Measurements from ENCODE around the gene DAPK1.

The DAPK1 gene

DNA sequence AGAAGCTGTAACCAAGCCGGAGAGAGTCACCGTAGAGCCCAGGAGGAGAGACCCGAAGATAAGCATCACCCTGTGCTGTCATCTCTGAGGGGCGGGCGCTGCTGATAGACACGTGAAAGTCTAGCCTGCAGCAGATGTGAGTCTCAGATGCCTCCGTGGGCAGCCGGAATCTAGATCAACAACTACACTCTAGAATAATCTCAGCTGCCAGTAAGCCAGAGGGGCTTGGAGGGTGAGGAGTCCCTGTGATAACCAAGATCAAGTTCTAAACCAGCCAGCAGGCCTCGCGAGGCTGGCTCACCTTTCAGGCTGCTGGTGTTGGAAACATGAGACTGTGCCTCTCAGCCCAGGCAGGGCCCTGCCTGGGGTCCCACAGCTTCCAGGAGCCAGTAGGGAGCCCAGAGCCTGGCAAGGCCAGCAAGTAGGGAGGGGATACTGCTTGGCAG, 54.1 kb downstream of the DAPK1 start:
- H3K9me3 ChIP-seq (ENCODE audit: control insufficient read depth, insufficient read depth, low read depth, low read length) = no peaks in the 10 kb centered on the region
- ChIA-PET POLR2A (no interaction called here), CTCF (no interaction called here)
- H3K36me3 ChIP-seq (ENCODE audit: control insufficient read depth in 2 of 2, insufficient read depth in 1 of 2, low read length in 2 of 2) = no peaks in the 10 kb centered on the region
- H3K4me3 ChIP-seq (ENCODE audit: low read depth, low read length) = no peak overlapping the region
- peak; percentile 59 for TF ChIP-seq ZIC2 (tag by site-specific recombination; IDR thresholded peaks at IDR 0.05)
- TF ChIP-seq ZNF146 (tag by site-specific recombination; IDR thresholded peaks at IDR 0.05) = no peak
- TF ChIP-seq, protein P1, sequence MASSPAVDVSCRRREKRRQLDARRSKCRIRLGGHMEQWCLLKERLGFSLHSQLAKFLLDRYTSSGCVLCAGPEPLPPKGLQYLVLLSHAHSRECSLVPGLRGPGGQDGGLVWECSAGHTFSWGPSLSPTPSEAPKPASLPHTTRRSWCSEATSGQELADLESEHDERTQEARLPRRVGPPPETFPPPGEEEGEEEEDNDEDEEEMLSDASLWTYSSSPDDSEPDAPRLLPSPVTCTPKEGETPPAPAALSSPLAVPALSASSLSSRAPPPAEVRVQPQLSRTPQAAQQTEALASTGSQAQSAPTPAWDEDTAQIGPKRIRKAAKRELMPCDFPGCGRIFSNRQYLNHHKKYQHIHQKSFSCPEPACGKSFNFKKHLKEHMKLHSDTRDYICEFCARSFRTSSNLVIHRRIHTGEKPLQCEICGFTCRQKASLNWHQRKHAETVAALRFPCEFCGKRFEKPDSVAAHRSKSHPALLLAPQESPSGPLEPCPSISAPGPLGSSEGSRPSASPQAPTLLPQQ (tag by site-specific recombination; IDR thresholded peaks at IDR 0.05) = 0 out of 2 replicates have a peak, but pooled peaks have one; percentile 21
- no peaks in the 10 kb centered on the region for H3K4me1 ChIP-seq (ENCODE audit: control insufficient read depth, insufficient read depth, low read length)
- H3K27ac ChIP-seq (ENCODE audit: extremely low read depth, low read depth, low read length) = no peak overlapping the region

DNA sequence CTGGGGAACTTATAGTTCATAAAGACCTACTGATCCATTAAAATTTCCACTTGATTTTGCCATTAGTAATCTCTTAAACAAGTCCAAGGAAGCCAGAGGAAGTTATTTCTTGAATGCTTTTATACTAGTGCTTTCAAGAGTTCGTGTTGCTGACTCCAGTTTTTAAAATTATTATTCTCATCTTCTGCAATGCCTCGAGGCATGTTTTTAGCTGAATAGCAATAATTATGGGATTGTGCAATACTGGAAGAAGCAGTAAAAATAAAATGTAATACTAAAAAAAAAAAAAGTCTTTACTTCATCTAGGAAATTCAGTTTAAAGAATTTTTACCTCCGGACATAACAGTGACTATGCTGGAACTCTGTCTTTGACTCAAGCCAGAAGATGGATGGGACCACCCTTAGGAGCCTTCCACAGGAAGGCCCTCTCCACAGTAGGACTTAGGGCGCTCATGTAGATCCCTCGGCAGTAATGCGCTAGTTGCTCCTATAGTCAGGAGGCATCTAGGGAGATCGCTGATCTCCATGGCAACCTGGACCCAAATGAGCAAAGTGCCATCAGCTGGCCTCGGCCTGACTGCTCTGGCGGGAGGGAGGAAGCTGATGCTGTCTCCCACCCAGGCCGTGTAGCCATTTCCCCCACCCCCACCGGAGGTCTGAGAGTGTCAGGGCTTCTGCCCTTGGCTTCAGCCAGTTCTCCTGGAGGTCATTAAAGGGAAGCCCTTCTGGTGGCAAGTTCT, 56.7 kb downstream of the DAPK1 start:
- POLR2A ChIA-PET = interaction anchor here (0.7 kb wide), 1 partner anchor 673 kb away, joined by 3 read pairs; no protein-coding TSS in a partner anchor

DNA sequence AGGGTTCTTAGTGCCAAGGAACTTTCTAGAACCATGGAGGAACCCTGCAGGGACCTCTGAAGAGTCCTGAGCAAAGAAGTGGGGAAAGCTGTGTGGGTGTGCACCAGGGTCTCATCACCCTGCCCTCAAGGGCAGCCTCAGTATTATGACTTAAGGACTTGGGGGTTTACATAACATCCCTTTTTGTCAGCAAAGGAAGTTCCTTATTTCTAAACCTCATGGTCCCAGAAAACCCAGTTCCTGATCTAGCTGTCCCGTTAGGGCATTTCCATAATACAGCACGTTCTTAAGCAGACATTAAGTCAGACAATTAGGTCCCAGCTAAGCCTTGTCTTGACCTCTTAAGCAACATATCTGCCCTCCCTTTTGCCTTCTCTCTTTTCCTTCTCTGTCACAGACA, 57.3 kb downstream of the DAPK1 start:
- no peaks in the 10 kb centered on the region for H3K4me1 ChIP-seq (ENCODE audit: control insufficient read depth, insufficient read depth, low read length)
- no peaks in the 10 kb centered on the region for H3K36me3 ChIP-seq (ENCODE audit: control insufficient read depth in 2 of 2, insufficient read depth in 1 of 2, low read length in 2 of 2)
- no peaks in the 10 kb centered on the region for H3K9me3 ChIP-seq (ENCODE audit: control insufficient read depth, insufficient read depth, low read depth, low read length)
- H3K27ac ChIP-seq (ENCODE audit: extremely low read depth, low read depth, low read length) = no peak overlapping the region
- H3K4me3 ChIP-seq (ENCODE audit: low read depth, low read length) = no peak overlapping the region
- CTCF ChIA-PET = no interaction called here
- POLR2A ChIA-PET = no interaction called here
- no peak for TF ChIP-seq ZNF433 (tag by site-specific recombination; IDR thresholded peaks at IDR 0.05; ENCODE audit: low read depth)
- TF ChIP-seq SETDB1 (IDR thresholded peaks at IDR 0.05; ENCODE audit: insufficient read length, low read length) = no peak
- TF ChIP-seq ZNF610 (tag by site-specific recombination; IDR thresholded peaks at IDR 0.05; ENCODE audit: borderline replicate concordance) = no peak
- TF ChIP-seq, protein P2, sequence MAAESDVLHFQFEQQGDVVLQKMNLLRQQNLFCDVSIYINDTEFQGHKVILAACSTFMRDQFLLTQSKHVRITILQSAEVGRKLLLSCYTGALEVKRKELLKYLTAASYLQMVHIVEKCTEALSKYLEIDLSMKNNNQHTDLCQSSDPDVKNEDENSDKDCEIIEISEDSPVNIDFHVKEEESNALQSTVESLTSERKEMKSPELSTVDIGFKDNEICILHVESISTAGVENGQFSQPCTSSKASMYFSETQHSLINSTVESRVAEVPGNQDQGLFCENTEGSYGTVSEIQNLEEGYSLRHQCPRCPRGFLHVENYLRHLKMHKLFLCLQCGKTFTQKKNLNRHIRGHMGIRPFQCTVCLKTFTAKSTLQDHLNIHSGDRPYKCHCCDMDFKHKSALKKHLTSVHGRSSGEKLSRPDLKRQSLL (tag by site-specific recombination; IDR thresholded peaks at IDR 0.05) = no peak
- no peak for TF ChIP-seq SCRT1 (tag by site-specific recombination; IDR thresholded peaks at IDR 0.05; ENCODE audit: borderline replicate concordance)
- no peak for TF ChIP-seq ZNF670 (tag by site-specific recombination; IDR thresholded peaks at IDR 0.05; ENCODE audit: low read depth)
- no peak for TF ChIP-seq ZNF530 (tag by site-specific recombination; IDR thresholded peaks at IDR 0.05; ENCODE audit: low read depth)
- TF ChIP-seq HOXD13 (CRISPR knock-in tag; IDR thresholded peaks at IDR 0.05; ENCODE audit: borderline replicate concordance) = no peak
- no peak for TF ChIP-seq EGR2 (tag by site-specific recombination; IDR thresholded peaks at IDR 0.05; ENCODE audit: low read depth)

More for the DNA sequence above, 56.7 kb downstream of the DAPK1 start:
- CTCF ChIA-PET = no interaction called here
- Histone ChIP-seq H3K27ac (ENCODE audit: extremely low read depth, low read depth, low read length) (no peak overlapping the region), H3K4me3 (ENCODE audit: low read depth, low read length) (no peak overlapping the region), H3K36me3 (ENCODE audit: control insufficient read depth in 2 of 2, insufficient read depth in 1 of 2, low read length in 2 of 2) (no peaks in the 10 kb centered on the region), H3K4me1 (ENCODE audit: control insufficient read depth, insufficient read depth, low read length) (no peaks in the 10 kb centered on the region), H3K9me3 (ENCODE audit: control insufficient read depth, insufficient read depth, low read depth, low read length) (no peaks in the 10 kb centered on the region)
- TF ChIP-seq ZNF132 (tag by site-specific recombination; IDR thresholded peaks at IDR 0.05; ENCODE audit: borderline replicate concordance) = no peak
- TF ChIP-seq, protein P3, sequence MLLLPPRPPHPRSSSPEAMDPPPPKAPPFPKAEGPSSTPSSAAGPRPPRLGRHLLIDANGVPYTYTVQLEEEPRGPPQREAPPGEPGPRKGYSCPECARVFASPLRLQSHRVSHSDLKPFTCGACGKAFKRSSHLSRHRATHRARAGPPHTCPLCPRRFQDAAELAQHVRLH (tag by site-specific recombination; IDR thresholded peaks at IDR 0.05) = no peak
- TF ChIP-seq, protein P4, sequence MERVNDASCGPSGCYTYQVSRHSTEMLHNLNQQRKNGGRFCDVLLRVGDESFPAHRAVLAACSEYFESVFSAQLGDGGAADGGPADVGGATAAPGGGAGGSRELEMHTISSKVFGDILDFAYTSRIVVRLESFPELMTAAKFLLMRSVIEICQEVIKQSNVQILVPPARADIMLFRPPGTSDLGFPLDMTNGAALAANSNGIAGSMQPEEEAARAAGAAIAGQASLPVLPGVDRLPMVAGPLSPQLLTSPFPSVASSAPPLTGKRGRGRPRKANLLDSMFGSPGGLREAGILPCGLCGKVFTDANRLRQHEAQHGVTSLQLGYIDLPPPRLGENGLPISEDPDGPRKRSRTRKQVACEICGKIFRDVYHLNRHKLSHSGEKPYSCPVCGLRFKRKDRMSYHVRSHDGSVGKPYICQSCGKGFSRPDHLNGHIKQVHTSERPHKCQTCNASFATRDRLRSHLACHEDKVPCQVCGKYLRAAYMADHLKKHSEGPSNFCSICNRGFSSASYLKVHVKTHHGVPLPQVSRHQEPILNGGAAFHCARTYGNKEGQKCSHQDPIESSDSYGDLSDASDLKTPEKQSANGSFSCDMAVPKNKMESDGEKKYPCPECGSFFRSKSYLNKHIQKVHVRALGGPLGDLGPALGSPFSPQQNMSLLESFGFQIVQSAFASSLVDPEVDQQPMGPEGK (tag by site-specific recombination; IDR thresholded peaks at IDR 0.05) = no peak
- TF ChIP-seq, protein P5, sequence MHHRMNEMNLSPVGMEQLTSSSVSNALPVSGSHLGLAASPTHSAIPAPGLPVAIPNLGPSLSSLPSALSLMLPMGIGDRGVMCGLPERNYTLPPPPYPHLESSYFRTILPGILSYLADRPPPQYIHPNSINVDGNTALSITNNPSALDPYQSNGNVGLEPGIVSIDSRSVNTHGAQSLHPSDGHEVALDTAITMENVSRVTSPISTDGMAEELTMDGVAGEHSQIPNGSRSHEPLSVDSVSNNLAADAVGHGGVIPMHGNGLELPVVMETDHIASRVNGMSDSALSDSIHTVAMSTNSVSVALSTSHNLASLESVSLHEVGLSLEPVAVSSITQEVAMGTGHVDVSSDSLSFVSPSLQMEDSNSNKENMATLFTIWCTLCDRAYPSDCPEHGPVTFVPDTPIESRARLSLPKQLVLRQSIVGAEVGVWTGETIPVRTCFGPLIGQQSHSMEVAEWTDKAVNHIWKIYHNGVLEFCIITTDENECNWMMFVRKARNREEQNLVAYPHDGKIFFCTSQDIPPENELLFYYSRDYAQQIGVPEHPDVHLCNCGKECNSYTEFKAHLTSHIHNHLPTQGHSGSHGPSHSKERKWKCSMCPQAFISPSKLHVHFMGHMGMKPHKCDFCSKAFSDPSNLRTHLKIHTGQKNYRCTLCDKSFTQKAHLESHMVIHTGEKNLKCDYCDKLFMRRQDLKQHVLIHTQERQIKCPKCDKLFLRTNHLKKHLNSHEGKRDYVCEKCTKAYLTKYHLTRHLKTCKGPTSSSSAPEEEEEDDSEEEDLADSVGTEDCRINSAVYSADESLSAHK (tag by site-specific recombination; IDR thresholded peaks at IDR 0.05) = no peak
- TF ChIP-seq, protein P6, sequence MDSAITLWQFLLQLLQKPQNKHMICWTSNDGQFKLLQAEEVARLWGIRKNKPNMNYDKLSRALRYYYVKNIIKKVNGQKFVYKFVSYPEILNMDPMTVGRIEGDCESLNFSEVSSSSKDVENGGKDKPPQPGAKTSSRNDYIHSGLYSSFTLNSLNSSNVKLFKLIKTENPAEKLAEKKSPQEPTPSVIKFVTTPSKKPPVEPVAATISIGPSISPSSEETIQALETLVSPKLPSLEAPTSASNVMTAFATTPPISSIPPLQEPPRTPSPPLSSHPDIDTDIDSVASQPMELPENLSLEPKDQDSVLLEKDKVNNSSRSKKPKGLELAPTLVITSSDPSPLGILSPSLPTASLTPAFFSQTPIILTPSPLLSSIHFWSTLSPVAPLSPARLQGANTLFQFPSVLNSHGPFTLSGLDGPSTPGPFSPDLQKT (IDR thresholded peaks at IDR 0.05; ENCODE audit: borderline replicate concordance, low read depth, low read length) = no peak
